ENCODE results near the gene ANO7.

ANO7 gene

GRCh38 chr2:241163601-241164118 lies 24.8 kb upstream of the ANO7 start:
- H3K27ac ChIP-seq (ENCODE audit: low read depth, low read length), result no peak overlapping the region
- H4K20me1 ChIP-seq (ENCODE audit: control insufficient read depth, insufficient read depth, low read depth, low read length), result no peaks in the 10 kb centered on the region
- H3K4me1 ChIP-seq (ENCODE audit: control insufficient read depth, low read length), result no peaks in the 10 kb centered on the region
- H3F3A ChIP-seq (ENCODE audit: control insufficient read depth, insufficient read depth), result no peaks in the 10 kb centered on the region
- TF ChIP-seq, protein P1, sequence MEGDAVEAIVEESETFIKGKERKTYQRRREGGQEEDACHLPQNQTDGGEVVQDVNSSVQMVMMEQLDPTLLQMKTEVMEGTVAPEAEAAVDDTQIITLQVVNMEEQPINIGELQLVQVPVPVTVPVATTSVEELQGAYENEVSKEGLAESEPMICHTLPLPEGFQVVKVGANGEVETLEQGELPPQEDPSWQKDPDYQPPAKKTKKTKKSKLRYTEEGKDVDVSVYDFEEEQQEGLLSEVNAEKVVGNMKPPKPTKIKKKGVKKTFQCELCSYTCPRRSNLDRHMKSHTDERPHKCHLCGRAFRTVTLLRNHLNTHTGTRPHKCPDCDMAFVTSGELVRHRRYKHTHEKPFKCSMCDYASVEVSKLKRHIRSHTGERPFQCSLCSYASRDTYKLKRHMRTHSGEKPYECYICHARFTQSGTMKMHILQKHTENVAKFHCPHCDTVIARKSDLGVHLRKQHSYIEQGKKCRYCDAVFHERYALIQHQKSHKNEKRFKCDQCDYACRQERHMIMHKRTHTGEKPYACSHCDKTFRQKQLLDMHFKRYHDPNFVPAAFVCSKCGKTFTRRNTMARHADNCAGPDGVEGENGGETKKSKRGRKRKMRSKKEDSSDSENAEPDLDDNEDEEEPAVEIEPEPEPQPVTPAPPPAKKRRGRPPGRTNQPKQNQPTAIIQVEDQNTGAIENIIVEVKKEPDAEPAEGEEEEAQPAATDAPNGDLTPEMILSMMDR (IDR thresholded peaks at IDR 0.05; ENCODE audit: low read depth, low read length, poor library complexity, severe bottlenecking), result no peak
- TF ChIP-seq EZH2phosphoT487 (IDR thresholded peaks at IDR 0.05; ENCODE audit: borderline replicate concordance, low read length), result no peak
- peaks cover 68% of the 10 kb centered on the region for H3K36me3 ChIP-seq (ENCODE audit: control insufficient read depth, low read length)
- no peaks in the 10 kb centered on the region for H3K9me3 ChIP-seq (ENCODE audit: control insufficient read depth, insufficient read depth, low read length)
- H3K79me2 ChIP-seq (ENCODE audit: control insufficient read depth, low read length), result no peaks in the 10 kb centered on the region
- no peak overlapping the region for H3K4me3 ChIP-seq (ENCODE audit: low read length)
- no peak overlapping the region for H3K4me2 ChIP-seq (ENCODE audit: low read length)
- H3K27me3 ChIP-seq (ENCODE audit: control insufficient read depth, low read length), result no peaks in the 10 kb centered on the region
- no peaks in the 10 kb centered on the region for H3K9me2 ChIP-seq (replicated peaks; ENCODE audit: control insufficient read depth, low read length)

GRCh38 chr2:241168366-241168765 lies 20.1 kb upstream of the ANO7 start:
- H3F3A ChIP-seq (ENCODE audit: control insufficient read depth, insufficient read depth), result no peaks in the 10 kb centered on the region
- H3K9me2 ChIP-seq (replicated peaks; ENCODE audit: control insufficient read depth, low read length), result no peaks in the 10 kb centered on the region
- H4K20me1 ChIP-seq (ENCODE audit: control insufficient read depth, insufficient read depth, low read depth, low read length), result no peaks in the 10 kb centered on the region
- H3K4me1 ChIP-seq (ENCODE audit: control insufficient read depth, low read length), result no peaks in the 10 kb centered on the region
- TF ChIP-seq, protein P1 (IDR thresholded peaks at IDR 0.05; ENCODE audit: low read depth, low read length, poor library complexity, severe bottlenecking), result no peak
- no peak for TF ChIP-seq EZH2phosphoT487 (IDR thresholded peaks at IDR 0.05; ENCODE audit: borderline replicate concordance, low read length)
- H3K4me3 ChIP-seq (ENCODE audit: low read length), result no peak overlapping the region
- no peaks in the 10 kb centered on the region for H3K79me2 ChIP-seq (ENCODE audit: control insufficient read depth, low read length)
- H3K9me3 ChIP-seq (ENCODE audit: control insufficient read depth, insufficient read depth, low read length), result peaks cover 13% of the 10 kb centered on the region; the same call in 1 of the 2 replicates
- no peaks in the 10 kb centered on the region for H3K27me3 ChIP-seq (ENCODE audit: control insufficient read depth, low read length)
- H3K27ac ChIP-seq (ENCODE audit: low read depth, low read length), result no peak overlapping the region
- peaks cover 66% of the 10 kb centered on the region for H3K36me3 ChIP-seq (ENCODE audit: control insufficient read depth, low read length)
- H3K4me2 ChIP-seq (ENCODE audit: low read length), result no peak overlapping the region

DNA sequence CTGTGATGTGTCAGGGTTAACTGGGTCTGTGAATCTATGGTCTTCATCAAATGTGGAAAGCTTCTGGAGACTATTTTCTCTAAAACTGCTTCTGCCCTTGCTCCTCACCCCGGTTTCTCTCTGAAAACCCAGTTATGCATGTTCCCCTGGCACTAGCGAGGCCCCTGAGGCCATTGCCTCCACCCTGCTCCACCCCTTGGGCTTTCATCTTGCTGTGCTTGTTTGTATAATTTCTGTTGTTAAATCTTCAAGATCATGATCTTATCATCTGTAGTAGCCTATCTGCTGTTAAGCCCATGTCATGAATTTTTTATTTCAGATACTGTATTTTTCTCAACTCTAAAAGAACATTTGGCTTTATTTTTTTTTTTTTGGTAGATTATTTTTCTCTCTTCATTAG lies 14.9 kb upstream of the ANO7 start:
- Histone ChIP-seq H3K27ac (ENCODE audit: low read depth, low read length) (no peak overlapping the region), H3K4me2 (ENCODE audit: low read length) (no peak overlapping the region), H3K9me3 (ENCODE audit: control insufficient read depth, insufficient read depth, low read length) (peaks cover 13% of the 10 kb centered on the region; the same call in 1 of the 2 replicates), H3K4me1 (ENCODE audit: control insufficient read depth, low read length) (no peaks in the 10 kb centered on the region), H3K79me2 (ENCODE audit: control insufficient read depth, low read length) (no peaks in the 10 kb centered on the region), H3F3A (ENCODE audit: control insufficient read depth, insufficient read depth) (no peaks in the 10 kb centered on the region), H3K4me3 (ENCODE audit: low read length) (no peak overlapping the region), H3K27me3 (ENCODE audit: control insufficient read depth, low read length) (no peaks in the 10 kb centered on the region), H4K20me1 (ENCODE audit: control insufficient read depth, insufficient read depth, low read depth, low read length) (no peaks in the 10 kb centered on the region), H3K9me2 (replicated peaks; ENCODE audit: control insufficient read depth, low read length) (no peaks in the 10 kb centered on the region), H3K36me3 (ENCODE audit: control insufficient read depth, low read length) (peaks cover 37% of the 10 kb centered on the region)
- TF ChIP-seq EZH2phosphoT487 (IDR thresholded peaks at IDR 0.05; ENCODE audit: borderline replicate concordance, low read length), result no peak
- TF ChIP-seq, protein P1 (IDR thresholded peaks at IDR 0.05; ENCODE audit: low read depth, low read length, poor library complexity, severe bottlenecking), result no peak

Data from DOHH2 (cell line).